ENCODE measurements around the gene ANXA4. TPM values are rescaled to one million over a fixed set of nuclear protein-coding genes. Genes with fewer than 3 reads are reported as not detected.
"Not testable (repeated sequence)": the region's sequence is repeated elsewhere in the genome, so short reads cannot be mapped to it uniquely, and the experiment has no call there.

Gene ANXA4
- total RNA-seq, 1 donor from 2014 or later: 84.5 TPM

GRCh38 chr2:69755862-69756467, 14.0 kb downstream of the ANXA4 start:
- TF ChIP-seq, protein P1, sequence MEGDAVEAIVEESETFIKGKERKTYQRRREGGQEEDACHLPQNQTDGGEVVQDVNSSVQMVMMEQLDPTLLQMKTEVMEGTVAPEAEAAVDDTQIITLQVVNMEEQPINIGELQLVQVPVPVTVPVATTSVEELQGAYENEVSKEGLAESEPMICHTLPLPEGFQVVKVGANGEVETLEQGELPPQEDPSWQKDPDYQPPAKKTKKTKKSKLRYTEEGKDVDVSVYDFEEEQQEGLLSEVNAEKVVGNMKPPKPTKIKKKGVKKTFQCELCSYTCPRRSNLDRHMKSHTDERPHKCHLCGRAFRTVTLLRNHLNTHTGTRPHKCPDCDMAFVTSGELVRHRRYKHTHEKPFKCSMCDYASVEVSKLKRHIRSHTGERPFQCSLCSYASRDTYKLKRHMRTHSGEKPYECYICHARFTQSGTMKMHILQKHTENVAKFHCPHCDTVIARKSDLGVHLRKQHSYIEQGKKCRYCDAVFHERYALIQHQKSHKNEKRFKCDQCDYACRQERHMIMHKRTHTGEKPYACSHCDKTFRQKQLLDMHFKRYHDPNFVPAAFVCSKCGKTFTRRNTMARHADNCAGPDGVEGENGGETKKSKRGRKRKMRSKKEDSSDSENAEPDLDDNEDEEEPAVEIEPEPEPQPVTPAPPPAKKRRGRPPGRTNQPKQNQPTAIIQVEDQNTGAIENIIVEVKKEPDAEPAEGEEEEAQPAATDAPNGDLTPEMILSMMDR (conservative IDR thresholded peaks at IDR 0.05): no peak
- no peaks in the 10 kb centered on the region for H3K27me3 Mint-ChIP-seq
- peak overlapping the region; percentile 84 for H3K27ac Mint-ChIP-seq
- no peak for DNase-seq (ENCODE audit: extremely low spot score, unreplicated experiment)
- peaks cover 22% of the 10 kb centered on the region for H3K4me1 Mint-ChIP-seq (ENCODE audit: unreplicated experiment)
- H3K4me3 Mint-ChIP-seq: peak overlapping the region; percentile 45
- peaks cover 4% of the 10 kb centered on the region for H3K36me3 Mint-ChIP-seq
- peaks cover 5% of the 10 kb centered on the region for H3K9me3 Mint-ChIP-seq

- H3K9me3 Mint-ChIP-seq: no peaks in the 10 kb centered on the region
- peaks cover 16% of the 10 kb centered on the region for H3K4me1 Mint-ChIP-seq (ENCODE audit: unreplicated experiment)
- H3K27me3 Mint-ChIP-seq: no peaks in the 10 kb centered on the region
- peaks cover 9% of the 10 kb centered on the region for H3K36me3 Mint-ChIP-seq
- TF ChIP-seq, protein P1 (conservative IDR thresholded peaks at IDR 0.05): no peak
- DNase-seq (ENCODE audit: extremely low spot score, unreplicated experiment): no peak
- no peak overlapping the region for H3K4me3 Mint-ChIP-seq
- H3K27ac Mint-ChIP-seq: no peak overlapping the region
Observed at GRCh38 chr2:69762025-69762424, 20.1 kb downstream of the ANXA4 start.

- H3K4me1 Mint-ChIP-seq (ENCODE audit: unreplicated experiment): peaks cover 22% of the 10 kb centered on the region
- peak overlapping the region; percentile 87 for H3K27ac Mint-ChIP-seq
Observed at GRCh38 chr2:69762513-69763494, 20.9 kb downstream of the ANXA4 start.

GRCh38 chr2:69763831-69764230, 21.9 kb downstream of the ANXA4 start:
- not testable (repeated sequence) for H3K27me3 Mint-ChIP-seq; H3K36me3 Mint-ChIP-seq; H3K4me3 Mint-ChIP-seq; DNase-seq (ENCODE audit: extremely low spot score, unreplicated experiment); H3K9me3 Mint-ChIP-seq
- Mint-ChIP-seq H3K27ac (peak overlapping the region; percentile 74), H3K4me1 (ENCODE audit: unreplicated experiment) (peaks cover 22% of the 10 kb centered on the region)

More at GRCh38 chr2:69762513-69763494, 20.9 kb downstream of the ANXA4 start:
- DNase-seq (ENCODE audit: extremely low spot score, unreplicated experiment): no peak
- TF ChIP-seq, protein P1 (conservative IDR thresholded peaks at IDR 0.05): no peak
- Mint-ChIP-seq H3K36me3 (peaks cover 9% of the 10 kb centered on the region), H3K4me3 (peak overlapping the region; percentile 46), H3K27me3 (no peaks in the 10 kb centered on the region), H3K9me3 (no peaks in the 10 kb centered on the region)

GRCh38 chr2:69764286-69765095, 22.6 kb downstream of the ANXA4 start:
- Mint-ChIP-seq H3K27me3 (no peaks in the 10 kb centered on the region), H3K36me3 (peaks cover 12% of the 10 kb centered on the region), H3K4me3 (peak overlapping the region; percentile 39), H3K4me1 (ENCODE audit: unreplicated experiment) (peaks cover 26% of the 10 kb centered on the region), H3K9me3 (no peaks in the 10 kb centered on the region), H3K27ac (peak overlapping the region; percentile 74)
- TF ChIP-seq, protein P1 (conservative IDR thresholded peaks at IDR 0.05): no peak
- no peak for DNase-seq (ENCODE audit: extremely low spot score, unreplicated experiment)
